HL-60 (cell line): ENCODE results near the gene MRPL58.

Source experiments
- GABPA ChIP-seq: IDR thresholded peaks from 2 replicates; pipeline ENCODE4 v1.6.1; 2012; ENCODE audit warnings: low read depth
- TF ChIP-seq, protein P1 (sequence below): IDR thresholded peaks from one replicate; pipeline ENCODE4 v1.5.1; 2011; ENCODE audit warnings: low read length, control low read depth, inconsistent platforms; ENCODE audit not compliant: insufficient read depth

DNA sequence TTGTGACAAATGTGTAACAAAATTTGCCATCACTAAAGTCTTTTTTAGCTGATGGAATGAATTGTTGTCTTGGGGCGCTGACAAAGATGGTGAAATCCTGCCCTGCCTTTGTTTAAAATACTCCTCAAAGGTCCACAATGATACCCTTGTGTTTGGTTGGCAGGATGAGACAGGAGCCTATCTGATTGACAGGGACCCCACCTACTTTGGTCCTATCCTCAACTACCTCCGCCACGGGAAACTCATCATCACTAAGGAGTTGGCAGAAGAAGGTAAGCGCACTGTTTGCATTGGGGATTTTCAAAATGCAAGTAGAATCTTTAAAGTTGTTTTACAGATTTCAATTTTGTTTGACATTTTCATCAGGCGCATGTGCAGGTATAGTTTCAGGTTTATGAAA lies 36.6 kb downstream of the MRPL58 start:
- TF ChIP-seq, protein P1, sequence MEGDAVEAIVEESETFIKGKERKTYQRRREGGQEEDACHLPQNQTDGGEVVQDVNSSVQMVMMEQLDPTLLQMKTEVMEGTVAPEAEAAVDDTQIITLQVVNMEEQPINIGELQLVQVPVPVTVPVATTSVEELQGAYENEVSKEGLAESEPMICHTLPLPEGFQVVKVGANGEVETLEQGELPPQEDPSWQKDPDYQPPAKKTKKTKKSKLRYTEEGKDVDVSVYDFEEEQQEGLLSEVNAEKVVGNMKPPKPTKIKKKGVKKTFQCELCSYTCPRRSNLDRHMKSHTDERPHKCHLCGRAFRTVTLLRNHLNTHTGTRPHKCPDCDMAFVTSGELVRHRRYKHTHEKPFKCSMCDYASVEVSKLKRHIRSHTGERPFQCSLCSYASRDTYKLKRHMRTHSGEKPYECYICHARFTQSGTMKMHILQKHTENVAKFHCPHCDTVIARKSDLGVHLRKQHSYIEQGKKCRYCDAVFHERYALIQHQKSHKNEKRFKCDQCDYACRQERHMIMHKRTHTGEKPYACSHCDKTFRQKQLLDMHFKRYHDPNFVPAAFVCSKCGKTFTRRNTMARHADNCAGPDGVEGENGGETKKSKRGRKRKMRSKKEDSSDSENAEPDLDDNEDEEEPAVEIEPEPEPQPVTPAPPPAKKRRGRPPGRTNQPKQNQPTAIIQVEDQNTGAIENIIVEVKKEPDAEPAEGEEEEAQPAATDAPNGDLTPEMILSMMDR = no peak
- no peak for TF ChIP-seq GABPA
